K562 (cell line): ENCODE results near the gene NPAS3. TPM values are rescaled to one million over a fixed set of nuclear protein-coding genes. Genes with fewer than 3 reads are reported as not detected.

Source experiments
- ATAC-seq: fragments of 200-7000 bp; cut with Tn5 transposase; 3 replicates; pipeline ENCODE4 v1.9.1; 2020; ENCODE audit warnings: moderate library complexity
- BruUV-seq: library from RNA; stranded (reverse); fragments of 400-500 nt; replicated peaks from 2 replicates; lab custom pipeline; 2021; lab: Mats Ljungman, UMichigan
- CTCF ChIA-PET: fragments of 300-600 bp; formaldehyde crosslinking; extraction: SDS; loops from one replicate; lab custom pipeline; 2021; ENCODE audit warnings: low intra/inter-chr PET ratio; lab: Yijun Ruan, JAX
- POLR2A ChIA-PET: fragments of 300-600, 350-650 bp; sonication (Branson Sonifier 250); formaldehyde crosslinking; extraction: SDS; loops from one replicate; lab custom pipeline; 2021; ENCODE audit warnings: antibody characterized with exemption, inconsistent platforms; lab: Yijun Ruan, JAX
- DNase-seq, 4 experiments: peaks; one replicate each; pipeline versions ENCODE4 v3.0.0 to v3.0.0-alpha.2; 2011 to 2018; ENCODE audit warnings: low spot score in 3 of 4, mixed read lengths in 3 of 4; ENCODE audit errors: extremely low read depth in 1 of 4
- FAIRE-seq: peaks from 2 replicates; lab custom pipeline; 2011; peaks lifted over from hg19 to GRCh38; lab: Jason Lieb, UNC
- H2AFZ ChIP-seq: 2 replicates; pipeline ENCODE4 v1.6.0; 2011; ENCODE audit warnings: low read depth, low read length, control low read depth, inconsistent platforms
- H3K27ac ChIP-seq: fragments of 200-600 bp; 3 replicates; pipeline ENCODE4 v1.8.0; 2011; ENCODE audit warnings: low read depth, mild to moderate bottlenecking, control low read depth, inconsistent platforms, low read length, moderate library complexity, mixed read lengths; ENCODE audit errors: extremely low read depth
- H3K27me3 ChIP-seq, 2 experiments: fragments of 300-600 bp in 1 of 2; 2 replicates in 1 of 2; 3 replicates in 1 of 2; pipeline versions ENCODE4 v1.6.0 to v1.8.0; 2011; ENCODE audit warnings: inconsistent platforms in 2 of 2, low read length in 2 of 2, mild to moderate bottlenecking in 1 of 2, mixed read lengths in 1 of 2, moderate library complexity in 1 of 2; ENCODE audit not compliant: control insufficient read depth in 2 of 2, insufficient read depth in 2 of 2
- H3K36me3 ChIP-seq: fragments of 300-600 bp; 3 replicates; pipeline ENCODE4 v1.8.0; 2011; ENCODE audit warnings: mild to moderate bottlenecking, low read length, inconsistent platforms; ENCODE audit not compliant: control insufficient read depth, insufficient read depth
- H3K4me1 ChIP-seq, 2 experiments: fragments of 200-600 bp in 1 of 2; replicated peaks in 1 of 2; 2 replicates in 1 of 2; 3 replicates in 1 of 2; pipeline versions ENCODE4 v1.5.1 to v1.8.0; 2011; ENCODE audit warnings: inconsistent platforms in 2 of 2, low read length in 2 of 2, mild to moderate bottlenecking in 1 of 2, mixed read lengths in 1 of 2, moderate library complexity in 1 of 2; ENCODE audit not compliant: control insufficient read depth in 2 of 2, insufficient read depth in 2 of 2
- H3K4me2 ChIP-seq: 2 replicates; pipeline ENCODE4 v1.6.1; 2011; ENCODE audit warnings: low read length, control low read depth, inconsistent platforms, mixed read lengths; ENCODE audit not compliant: insufficient read depth
- H3K4me3 ChIP-seq: fragments of 200-600 bp; sonication (generic), shearing (Covaris generic); 2 replicates; pipeline ENCODE4 v1.5.1; 2016; ENCODE audit warnings: control low read depth, inconsistent platforms
- H3K79me2 ChIP-seq: fragments of 200-600 bp; 3 replicates; pipeline ENCODE4 v1.8.0; 2011; ENCODE audit warnings: low read length, inconsistent platforms; ENCODE audit not compliant: control insufficient read depth, insufficient read depth
- H3K9ac ChIP-seq, 2 experiments: 2 replicates each; pipeline versions ENCODE4 v1.6.0 to v1.6.1; 2011; ENCODE audit warnings: low read depth in 2 of 2, low read length in 2 of 2, control low read depth in 1 of 2, inconsistent platforms in 1 of 2, mild to moderate bottlenecking in 1 of 2, mixed read lengths in 1 of 2; ENCODE audit not compliant: insufficient read depth in 1 of 2
- H3K9me1 ChIP-seq: one replicate; pipeline ENCODE4 v1.6.0; 2011; ENCODE audit warnings: inconsistent platforms, mild to moderate bottlenecking, low read length, moderate library complexity; ENCODE audit not compliant: control insufficient read depth, insufficient read depth
- H3K9me3 ChIP-seq: replicated peaks from 2 replicates; pipeline ENCODE4 v1.5.1; 2011; ENCODE audit warnings: low read depth, low read length, inconsistent platforms; ENCODE audit not compliant: control insufficient read depth, insufficient read depth
- H4K20me1 ChIP-seq: replicated peaks from 2 replicates; pipeline ENCODE4 v1.6.1; 2011; ENCODE audit warnings: low read length, inconsistent platforms, mixed read lengths; ENCODE audit not compliant: control insufficient read depth, insufficient read depth
- CUX1 ChIP-seq: fragments of 200-800 bp; sonication (Bioruptor generic); IDR thresholded peaks from 2 replicates; pipeline ENCODE4 v1.6.1; 2016; ENCODE audit warnings: missing genetic modification characterization, missing compliant biosample characterization
- HEY1 ChIP-seq: fragments of 250-450 bp; sonication (Bioruptor Pico); IDR thresholded peaks from 2 replicates; pipeline ENCODE4 v1.5.0; 2020; ENCODE audit warnings: mild to moderate bottlenecking, moderate library complexity, borderline replicate concordance
- HMG20B ChIP-seq: fragments of 250-450 bp; sonication (Bioruptor Pico); IDR thresholded peaks from 2 replicates; pipeline ENCODE4 v1.5.0; 2021; ENCODE audit warnings: mild to moderate bottlenecking
- MAFG ChIP-seq: fragments of 450-650 bp; conservative IDR thresholded peaks from 2 replicates; pipeline ENCODE4 v1.6.1; 2016; ENCODE audit warnings: missing genetic modification characterization, missing compliant biosample characterization
- NFYB ChIP-seq: IDR thresholded peaks from 2 replicates; pipeline ENCODE4 v1.6.1; 2011; ENCODE audit warnings: mild to moderate bottlenecking, moderate library complexity; ENCODE audit not compliant: insufficient read length; ENCODE audit errors: extremely low read depth
- NR4A1 ChIP-seq, 2 experiments: fragments of 250-450 bp in 1 of 2; fragments of 450-650 bp in 1 of 2; sonication (Bioruptor Pico) in 1 of 2; IDR thresholded peaks; 2 replicates each; pipeline versions ENCODE4 v1.4.0 to v1.6.1; 2016 to 2020; ENCODE audit warnings: mild to moderate bottlenecking in 2 of 2, missing compliant biosample characterization in 1 of 2, missing genetic modification characterization in 1 of 2, moderate library complexity in 1 of 2
- PML ChIP-seq: IDR thresholded peaks from 2 replicates; pipeline ENCODE4 v1.6.1; 2012; ENCODE audit warnings: low read length, inconsistent platforms
- TEAD2 ChIP-seq: fragments of 450-650 bp; IDR thresholded peaks from 2 replicates; pipeline ENCODE4 v1.6.1; 2016; ENCODE audit warnings: missing genetic modification characterization, control low read depth, missing compliant biosample characterization
- TRIM25 ChIP-seq: fragments of 450-650 bp; IDR thresholded peaks from 2 replicates; pipeline ENCODE4 v1.7.0; 2016; ENCODE audit warnings: borderline replicate concordance
- ZNF146 ChIP-seq: IDR thresholded peaks from one replicate; pipeline ENCODE4 v1.6.1; 2018; ENCODE audit warnings: missing compliant biosample characterization; ENCODE audit not compliant: unreplicated experiment
- ZNF311 ChIP-seq: fragments of 250-450 bp; sonication (Bioruptor Pico); IDR thresholded peaks from 2 replicates; pipeline ENCODE4 v1.4.0; 2020; ENCODE audit warnings: mild to moderate bottlenecking, moderate library complexity
- ZSCAN29 ChIP-seq: fragments of 450-650 bp; IDR thresholded peaks from 2 replicates; pipeline ENCODE4 v1.6.1; 2017
- WGBS: fragments of 100-300 bp; shearing (Covaris generic); methylation state at CpG from one replicate; pipeline ENCODE4 v1.1.6; 2016; ENCODE audit warnings: low coverage, mixed read lengths; ENCODE audit not compliant: insufficient coverage; ENCODE audit errors: missing lambda C conversion rate; 5-methylcytosine and 5-hydroxymethylcytosine counted together
- in situ Hi-C: fragments of 300-500 bp; cut with MboI; formaldehyde crosslinking; loops from 4 replicates; pipeline ENCODE4 v1.15.0; 2018; ENCODE audit warnings: inconsistent platforms, mixed read lengths
- intact Hi-C: fragments of 100-400 bp; cut with micrococcal nuclease; formaldehyde crosslinking; loops from 2 replicates; pipeline ENCODE4 v1.14.2; 2022
- polyA plus RNA-seq, 8 experiments: library from polyadenylated mRNA; depleted of rRNA in 4 of 8; stranded (reverse) in 5 of 8; unstranded in 3 of 8; fragments of >200 nt; fragmentation: Nextera tagmentation in 2 of 8; fragmentation: Illumina TruSeq in 1 of 8; extraction: Ambion mirVana in 2 of 8; extraction: Trizol in 1 of 8; gene quantifications; 2 replicates each; pipeline versions ENCODE4 v1.2.1 to v1.2.3, GENCODE V29; 2011 to 2014; ENCODE audit warnings: inconsistent platforms in 1 of 8, missing spikeins in 1 of 8
- total RNA-seq, 7 experiments: library from RNA; depleted of rRNA in 6 of 7; stranded (reverse); fragments of >200 nt in 6 of 7; fragmentation: Illumina TruSeq in 2 of 7; extraction: Trizol in 2 of 7; gene quantifications; 2 replicates each; pipeline versions ENCODE4 v1.2.1 to v1.2.3, GENCODE V29; 2011 to 2021; ENCODE audit warnings: low replicate concordance in 1 of 7

NPAS3 gene
- total and polyA plus RNA-seq, 9 of the 15 experiments (the other 6 are each of a cell fraction or from before 2014, with no cell fraction given) = 0.04 TPM; not detected in 8

- TF ChIP-seq CUX1 (CRISPR knock-in tag) = no peak
- no peak for TF ChIP-seq ZNF146 (CRISPR knock-in tag)
- TF ChIP-seq NFYB = no peak
- no peak for TF ChIP-seq HEY1 (CRISPR knock-in tag)
- no peak for TF ChIP-seq ZSCAN29
Observed at GRCh38 chr14:33390335-33390734, 451.7 kb downstream of the NPAS3 start (continued).

- H3K4me2 ChIP-seq = no peak overlapping the region
- no peaks in the 10 kb centered on the region for H3K27me3 ChIP-seq
- intact Hi-C loops (no loop called here), in situ Hi-C loops (no loop called here)
- H3K9me3 ChIP-seq = no peaks in the 10 kb centered on the region
- no peak overlapping the region for H2AFZ ChIP-seq
- DNase-seq = no peak
- no peaks in the 10 kb centered on the region for H3K36me3 ChIP-seq
- FAIRE-seq = no peak
- H4K20me1 ChIP-seq = no peaks in the 10 kb centered on the region
- H3K9ac ChIP-seq = no peak overlapping the region
- POLR2A ChIA-PET = no interaction called here
- H3K9me1 ChIP-seq = no peaks in the 10 kb centered on the region
- 7% methylated on average over 10 of the region's 11 CpGs for WGBS
- H3K4me3 ChIP-seq = no peak overlapping the region
- ATAC-seq = no peak
- no TSS peak for BruUV-seq
- H3K4me1 ChIP-seq = no peaks in the 10 kb centered on the region
- H3K27ac ChIP-seq = no peak overlapping the region
- CTCF ChIA-PET = no interaction called here
- H3K79me2 ChIP-seq = no peaks in the 10 kb centered on the region
- TF ChIP-seq NR4A1 (CRISPR knock-in tag; IDR thresholded peaks at IDR 0.05) (no peak), NR4A1 (tag; IDR thresholded peaks at IDR 0.05) (no peak), MAFG (tag) (no peak), TRIM25 (no peak), ZNF311 (no peak), PML (no peak), TEAD2 (tag) (no peak), HMG20B (CRISPR knock-in tag) (no peak)
Observed at GRCh38 chr14:33393231-33393894, 454.7 kb downstream of the NPAS3 start.
